ENCODE measurements around the gene BABAM2.

Gene BABAM2

GRCh38 chr2:28172114-28172898 is 281.8 kb downstream of the BABAM2 start:
- no peak for DNase-seq

GRCh38 chr2:28173377-28173776 is 282.8 kb downstream of the BABAM2 start:
- DNase-seq: no peak

GRCh38 chr2:28174211-28174610 is 283.7 kb downstream of the BABAM2 start:
- no peak for DNase-seq

DNA sequence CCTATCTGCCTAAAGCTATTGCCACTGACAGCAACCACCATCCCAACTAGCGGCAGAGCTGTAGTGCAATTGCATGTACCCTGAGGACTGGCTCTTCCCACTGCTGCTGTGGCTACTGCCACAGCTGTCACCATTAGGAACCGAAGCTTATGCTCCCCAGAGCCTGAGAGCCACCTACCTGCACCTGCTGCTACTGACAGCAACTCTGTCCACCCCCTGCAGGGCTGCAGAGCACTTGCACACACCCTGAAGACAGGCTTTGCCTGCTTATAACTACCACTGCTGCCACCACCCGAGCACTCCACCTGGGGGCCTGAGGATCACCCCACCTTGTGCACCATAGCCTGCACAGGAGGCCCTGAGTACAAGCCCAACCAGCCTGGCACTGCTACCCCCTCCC is 284.5 kb downstream of the BABAM2 start:
- no peak for DNase-seq

GRCh38 chr2:28178946-28179345 is 288.4 kb downstream of the BABAM2 start:
- DNase-seq: no peak

DNA sequence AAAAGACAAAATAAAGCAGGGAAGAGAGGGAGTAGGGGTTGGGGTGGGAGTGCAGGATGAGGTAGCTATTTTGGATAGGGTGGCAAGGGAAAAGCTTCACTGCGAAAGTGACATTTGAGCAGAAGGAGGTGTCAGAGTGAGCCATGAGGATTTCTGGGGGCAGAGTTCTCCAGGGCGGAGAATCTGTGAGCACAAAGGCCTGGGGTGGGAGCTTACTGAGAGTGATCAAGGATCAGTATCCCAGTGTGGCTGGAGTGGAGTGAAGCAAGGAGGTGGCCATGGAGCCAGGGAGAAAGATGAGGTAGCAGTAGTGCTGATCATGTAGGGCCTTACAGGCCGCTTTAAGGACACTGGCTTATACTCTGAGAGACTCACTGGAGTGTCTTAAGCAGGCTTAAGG is 291.3 kb downstream of the BABAM2 start:
- DNase-seq: no peak

GRCh38 chr2:28182348-28182747 is 291.8 kb downstream of the BABAM2 start:
- no peak for DNase-seq

- no peak for DNase-seq
Measured at GRCh38 chr2:28185153-28185552, 294.6 kb downstream of the BABAM2 start.

- DNase-seq: no peak
Measured at GRCh38 chr2:28185891-28186290, 295.4 kb downstream of the BABAM2 start.

DNA sequence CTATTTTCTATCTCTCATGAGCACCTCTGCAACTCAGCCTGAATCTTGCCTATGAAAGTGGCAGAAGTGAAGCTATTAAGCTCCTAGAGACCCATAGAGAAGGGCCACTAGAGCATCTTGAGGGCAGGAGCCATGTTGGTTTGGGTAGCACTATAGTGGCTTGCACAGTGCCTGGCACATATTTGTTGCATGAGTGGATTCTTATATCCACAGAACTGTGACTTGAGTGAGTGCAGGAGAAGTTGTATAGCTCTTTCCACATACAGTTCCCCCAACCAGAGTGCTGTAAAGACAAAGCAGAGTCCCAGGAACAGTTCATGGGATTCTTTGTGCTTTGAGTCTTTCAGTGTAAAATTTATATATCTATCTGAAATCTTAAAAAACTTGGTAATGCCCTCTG is 296.7 kb downstream of the BABAM2 start:
- no peak for DNase-seq

- no peak for DNase-seq
Measured at GRCh38 chr2:28188436-28188835, 297.9 kb downstream of the BABAM2 start.

- no peak for DNase-seq
Measured at GRCh38 chr2:28193630-28194403, 303.3 kb downstream of the BABAM2 start.

DNA sequence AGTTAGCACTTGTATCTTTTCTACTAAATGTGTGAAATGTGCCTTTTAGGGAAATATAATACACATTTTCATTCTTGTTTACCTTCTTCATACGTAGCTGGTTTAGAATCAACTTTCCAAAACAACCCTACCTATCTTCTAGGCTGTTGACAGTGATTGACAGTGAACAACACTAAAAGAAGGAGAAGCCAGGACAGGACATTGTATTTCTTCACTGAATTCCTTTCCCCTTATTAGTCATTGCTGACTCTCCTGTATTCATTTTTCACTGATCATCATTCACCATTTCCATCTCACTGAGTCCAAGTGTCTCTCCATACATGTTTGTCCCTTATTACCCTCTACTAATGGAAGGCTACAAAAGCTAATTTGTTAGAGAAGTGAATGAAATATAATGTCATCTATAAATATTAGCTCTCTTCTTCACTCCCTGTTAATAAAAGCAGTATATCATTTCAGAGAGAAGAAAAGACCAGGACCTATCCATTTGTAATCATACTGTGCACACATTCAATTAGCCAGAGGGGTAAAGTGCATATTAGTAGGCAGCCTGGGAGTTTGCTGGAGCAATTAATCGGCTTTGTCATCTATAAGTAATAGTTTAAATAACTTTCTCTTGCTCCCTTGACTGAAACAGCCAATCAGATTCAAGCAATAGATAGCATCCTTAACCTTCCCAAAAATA is 309.6 kb downstream of the BABAM2 start:
- no peak for DNase-seq

GRCh38 chr2:28201671-28202180 is 311.2 kb downstream of the BABAM2 start:
- DNase-seq: no peak

- DNase-seq: no peak
Measured at GRCh38 chr2:28202719-28203118, 312.2 kb downstream of the BABAM2 start.

GRCh38 chr2:28206762-28207161 is 316.2 kb downstream of the BABAM2 start:
- DNase-seq: no peak

GRCh38 chr2:28209261-28209691 is 318.7 kb downstream of the BABAM2 start:
- no peak for DNase-seq

DNA sequence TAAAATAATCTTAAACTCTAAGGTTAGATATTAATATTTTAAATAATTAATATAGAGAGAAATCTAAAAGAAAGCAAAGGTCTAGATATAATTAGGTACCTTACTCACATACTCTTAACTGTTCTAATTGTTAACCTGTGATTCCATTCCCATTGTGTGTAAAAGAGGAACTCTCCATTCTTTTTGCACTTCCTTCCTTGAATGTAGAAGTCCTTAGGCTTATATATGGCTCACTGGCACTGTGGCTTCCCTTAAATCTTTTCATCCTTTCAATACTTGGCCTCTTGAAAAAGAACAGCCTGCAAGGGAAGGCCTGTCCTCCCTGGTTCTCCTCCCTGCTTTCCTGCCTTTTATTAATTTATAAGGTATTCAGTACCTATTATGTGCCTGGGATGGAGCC is 319.3 kb downstream of the BABAM2 start:
- DNase-seq: no peak

GRCh38 chr2:28210535-28210934 is 320.0 kb downstream of the BABAM2 start:
- DNase-seq: no peak

GRCh38 chr2:28216331-28216730 is 325.8 kb downstream of the BABAM2 start:
- DNase-seq: no peak

DNA sequence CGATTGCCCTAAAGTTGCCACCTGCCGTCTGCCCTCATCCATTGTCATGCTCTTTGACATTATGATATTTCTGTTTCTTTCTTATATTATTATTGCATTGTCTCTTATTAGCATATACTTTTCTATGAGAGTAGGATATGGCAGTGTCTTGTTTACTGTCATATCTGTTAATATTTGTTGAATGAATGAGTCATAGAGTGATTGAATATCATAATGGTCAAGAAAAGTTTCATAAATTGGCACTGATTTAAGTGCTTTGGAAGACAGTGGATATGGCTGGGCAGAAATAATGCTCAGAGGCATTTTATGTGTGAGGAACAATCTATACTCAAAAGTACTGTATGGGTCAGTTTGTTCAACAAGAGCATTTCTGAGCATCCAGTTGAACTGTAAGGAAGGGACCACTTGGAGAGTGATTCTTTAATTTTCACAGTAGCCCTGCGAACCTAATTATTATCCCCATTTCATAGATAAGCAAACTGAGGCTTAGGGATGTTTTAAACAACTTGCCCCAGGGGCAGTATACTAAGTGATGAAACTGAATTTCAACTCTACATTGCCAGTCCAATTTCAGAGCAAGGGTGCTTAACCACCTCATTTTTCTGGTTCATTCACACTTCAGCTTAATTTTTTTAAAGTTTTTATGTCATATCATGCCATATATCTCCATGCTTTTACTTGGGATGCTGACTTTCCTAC is 326.7 kb downstream of the BABAM2 start:
- no peak for DNase-seq

- DNase-seq: no peak
Measured at GRCh38 chr2:28219138-28219537, 328.6 kb downstream of the BABAM2 start.

Data from activated naive CD4-positive, alpha-beta T cell (primary cell).